Kidney epithelial cell (primary cell): ENCODE measurements around the gene GPR39. TPM values are rescaled to one million over a fixed set of nuclear protein-coding genes. Genes with fewer than 3 reads are reported as not detected.

Experiments
- DNase-seq: peaks from one replicate; pipeline ENCODE4 v3.0.0-alpha.2; 2010; ENCODE audit warnings: low read depth
- H3K27me3 ChIP-seq: 2 replicates; pipeline ENCODE4 v1.6.0; 2011; ENCODE audit warnings: low read length; ENCODE audit not compliant: control insufficient read depth, insufficient read depth
- H3K36me3 ChIP-seq: 2 replicates; pipeline ENCODE4 v1.5.1; 2011; ENCODE audit warnings: low read length; ENCODE audit not compliant: control insufficient read depth, insufficient read depth
- H3K4me3 ChIP-seq: 2 replicates; pipeline ENCODE4 v1.5.1; 2011; ENCODE audit warnings: low read depth, mild to moderate bottlenecking, control low read depth, low read length
- CTCF ChIP-seq: IDR thresholded peaks from 2 replicates; pipeline ENCODE4 v1.5.1; 2011; ENCODE audit warnings: mild to moderate bottlenecking, moderate library complexity, low read length, control low read depth, inconsistent platforms; ENCODE audit not compliant: insufficient read depth, poor library complexity, severe bottlenecking
- total RNA-seq: library from RNA; depleted of rRNA; stranded (reverse); fragments of >200 nt; gene quantifications from 2 replicates; pipeline ENCODE4 v1.2.3, GENCODE V29; 2015

GPR39 gene
- 5.9 and 13.8 TPM in 2 replicates for total RNA-seq

DNA sequence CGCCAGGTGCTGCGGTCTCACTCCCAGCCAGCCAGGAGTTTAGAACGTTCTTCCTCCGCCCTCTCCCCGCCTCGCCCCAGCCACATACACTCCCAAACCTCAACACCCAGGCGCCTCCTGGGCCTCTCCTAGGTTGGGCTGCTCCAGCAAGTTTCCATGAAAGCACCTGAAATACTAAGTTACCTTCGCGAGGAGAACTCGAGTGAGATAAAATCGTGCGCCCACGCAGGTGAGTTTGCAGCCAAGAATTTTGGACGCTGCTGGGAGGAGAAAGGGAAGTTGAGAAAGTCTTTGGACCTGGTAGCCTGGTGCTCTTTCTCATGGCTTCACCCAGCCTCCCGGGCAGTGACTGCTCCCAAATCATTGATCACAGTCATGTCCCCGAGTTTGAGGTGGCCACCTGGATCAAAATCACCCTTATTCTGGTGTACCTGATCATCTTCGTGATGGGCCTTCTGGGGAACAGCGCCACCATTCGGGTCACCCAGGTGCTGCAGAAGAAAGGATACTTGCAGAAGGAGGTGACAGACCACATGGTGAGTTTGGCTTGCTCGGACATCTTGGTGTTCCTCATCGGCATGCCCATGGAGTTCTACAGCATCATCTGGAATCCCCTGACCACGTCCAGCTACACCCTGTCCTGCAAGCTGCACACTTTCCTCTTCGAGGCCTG, at the start of gene GPR39:
TSS of gene GPR39 (plus strand) at position 83 of the 673 bp plus-strand sequence.
- Histone ChIP-seq H3K36me3 (no peaks in the 10 kb centered on the region), H3K27me3 (no peaks in the 10 kb centered on the region), H3K4me3 (peak within 1 kb of the TSS; percentile 53)
- no peak for TF ChIP-seq CTCF
- no peak for DNase-seq

- no peaks in the 10 kb centered on the region for H3K36me3 ChIP-seq
- no peak for TF ChIP-seq CTCF
- no peak for DNase-seq
These were observed 48.4 kb upstream of the GPR39 start for GRCh38 chr2:132368191-132368590.

GRCh38 chr2:132372276-132372675, 44.3 kb upstream of the GPR39 start:
- TF ChIP-seq CTCF = no peak

More at GRCh38 chr2:132368191-132368590, 48.4 kb upstream of the GPR39 start:
- H3K27me3 ChIP-seq = no peaks in the 10 kb centered on the region
- H3K4me3 ChIP-seq = no peak overlapping the region

GRCh38 chr2:132373391-132374135, 43.0 kb upstream of the GPR39 start:
- DNase-seq = no peak
- no peak for TF ChIP-seq CTCF
- no peak overlapping the region for H3K4me3 ChIP-seq
- no peaks in the 10 kb centered on the region for H3K36me3 ChIP-seq
- no peaks in the 10 kb centered on the region for H3K27me3 ChIP-seq

More at GRCh38 chr2:132372276-132372675, 44.3 kb upstream of the GPR39 start:
- Histone ChIP-seq H3K36me3 (no peaks in the 10 kb centered on the region), H3K27me3 (no peaks in the 10 kb centered on the region), H3K4me3 (no peak overlapping the region)
- DNase-seq = no peak

DNA sequence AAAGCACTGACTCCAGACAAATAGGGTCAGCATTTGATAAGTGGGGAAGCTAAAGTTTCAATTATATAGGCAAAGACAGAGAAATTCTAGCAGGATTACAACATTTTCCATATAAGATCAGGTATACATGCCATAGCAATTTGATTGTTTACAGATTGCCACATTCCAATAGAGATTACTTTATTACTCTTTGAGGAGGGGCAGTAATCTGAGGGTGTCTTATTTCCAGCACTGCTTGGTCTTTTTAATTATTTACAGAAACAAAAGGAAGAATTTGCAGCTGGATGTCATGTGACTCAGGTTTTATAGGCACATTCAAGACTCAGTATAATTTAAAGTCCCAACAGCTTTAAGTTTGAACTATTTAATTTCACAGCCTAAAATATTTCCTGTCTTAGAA, 42.5 kb upstream of the GPR39 start:
- TF ChIP-seq CTCF = no peak
- H3K4me3 ChIP-seq = no peak overlapping the region
- no peaks in the 10 kb centered on the region for H3K27me3 ChIP-seq
- no peaks in the 10 kb centered on the region for H3K36me3 ChIP-seq
- no peak for DNase-seq
